K562 (cell line): ENCODE results near the gene PDE6G.

Source experiments
- FOXA1 ChIP-seq: fragments of 450-650 bp; IDR thresholded peaks from 2 replicates; pipeline ENCODE4 v1.6.1; 2016; ENCODE audit warnings: mild to moderate bottlenecking, borderline replicate concordance
- JUND ChIP-seq, 2 experiments: IDR thresholded peaks; 2 replicates in 1 of 2; 3 replicates in 1 of 2; pipeline ENCODE4 v1.6.1; 2011; ENCODE audit warnings: borderline replicate concordance in 2 of 2, low read depth in 2 of 2, low read length in 2 of 2, improper control_type of control experiment in 1 of 2, missing biosample characterization in 1 of 2, missing genetic modification characterization in 1 of 2, missing genetic modification reagents in 1 of 2
- NFRKB ChIP-seq: fragments of 450-650 bp; IDR thresholded peaks from 2 replicates; pipeline ENCODE4 v1.6.1; 2016; ENCODE audit warnings: low read depth
- NFXL1 ChIP-seq: fragments of 450-650 bp; formaldehyde crosslinking; IDR thresholded peaks from 2 replicates; pipeline ENCODE4 v1.4.0; 2021; ENCODE audit warnings: mild to moderate bottlenecking
- PREB ChIP-seq: sonication (generic); formaldehyde crosslinking; IDR thresholded peaks from 2 replicates; pipeline ENCODE4 v1.8.1; 2023; ENCODE audit warnings: mild to moderate bottlenecking, missing genetic modification reagents
- REST ChIP-seq, 2 experiments: fragments of 450-650 bp; formaldehyde crosslinking in 1 of 2; IDR thresholded peaks; 2 replicates each; pipeline versions ENCODE4 v1.4.0 to v1.6.1; 2014 to 2020; ENCODE audit warnings: mild to moderate bottlenecking in 2 of 2, borderline replicate concordance in 1 of 2, low read depth in 1 of 2
- TBP ChIP-seq: optimal IDR thresholded peaks from 2 replicates; pipeline ENCODE3; 2011; ENCODE audit warnings: low read depth, low read length, improper control_type of control experiment
- USF2 ChIP-seq: sonication (generic); formaldehyde crosslinking; IDR thresholded peaks from 2 replicates; pipeline ENCODE4 v1.5.0; 2020; ENCODE audit warnings: missing genetic modification reagents
- ZBTB33 ChIP-seq: sonication (generic); formaldehyde crosslinking; IDR thresholded peaks from 2 replicates; pipeline ENCODE4 v1.8.1; 2023; ENCODE audit warnings: mild to moderate bottlenecking, missing genetic modification reagents
- ZNF121 ChIP-seq: sonication (generic); formaldehyde crosslinking; conservative IDR thresholded peaks from 2 replicates; pipeline ENCODE4 v1.8.0; 2022; ENCODE audit warnings: missing genetic modification reagents
- ZNF280B ChIP-seq: fragments of 250-450 bp; sonication (Bioruptor Pico); IDR thresholded peaks from 2 replicates; pipeline ENCODE4 v1.5.1; 2021; ENCODE audit warnings: mild to moderate bottlenecking
- ZNF324 ChIP-seq: fragments of 250-450 bp; sonication (Bioruptor Pico); IDR thresholded peaks from 2 replicates; pipeline ENCODE4 v1.4.0; 2020; ENCODE audit warnings: mild to moderate bottlenecking

- no peak for TF ChIP-seq ZNF121
- peak; percentile 12; the same call in 1 of the 2 replicates for TF ChIP-seq ZBTB33
- no peak for TF ChIP-seq JUND (IDR thresholded peaks at IDR 0.05; ENCODE audit: borderline replicate concordance, low read depth, low read length)
- no peak for TF ChIP-seq JUND (tag; IDR thresholded peaks at IDR 0.05; ENCODE audit: borderline replicate concordance, low read depth, low read length)
- no peak for TF ChIP-seq FOXA1
- no peak for TF ChIP-seq ZNF280B
- TF ChIP-seq TBP: no peak
- no peak for TF ChIP-seq NFXL1
- TF ChIP-seq USF2 (CRISPR knock-in tag): no peak
- no peak for TF ChIP-seq PREB (CRISPR knock-in tag)
- TF ChIP-seq NFRKB: no peak
- no peak for TF ChIP-seq ZNF324 (CRISPR knock-in tag)
- TF ChIP-seq REST (IDR thresholded peaks at IDR 0.05; ENCODE audit: borderline replicate concordance): no peak
- no peak for TF ChIP-seq REST (CRISPR knock-in tag; IDR thresholded peaks at IDR 0.05; ENCODE audit: low read depth)
Measured at GRCh38 chr17:81701288-81702071, 45.1 kb upstream of the PDE6G start.
